Measurements from ENCODE around the gene NOS1AP. TPM values are rescaled to one million over a fixed set of nuclear protein-coding genes. Genes with fewer than 3 reads are reported as not detected.

Gene NOS1AP
- total and polyA plus RNA-seq, 9 of the 15 experiments (the other 6 are each of a cell fraction or from before 2014, with no cell fraction given) = 0.07 to 1.5 (median 0.22) TPM

DNA sequence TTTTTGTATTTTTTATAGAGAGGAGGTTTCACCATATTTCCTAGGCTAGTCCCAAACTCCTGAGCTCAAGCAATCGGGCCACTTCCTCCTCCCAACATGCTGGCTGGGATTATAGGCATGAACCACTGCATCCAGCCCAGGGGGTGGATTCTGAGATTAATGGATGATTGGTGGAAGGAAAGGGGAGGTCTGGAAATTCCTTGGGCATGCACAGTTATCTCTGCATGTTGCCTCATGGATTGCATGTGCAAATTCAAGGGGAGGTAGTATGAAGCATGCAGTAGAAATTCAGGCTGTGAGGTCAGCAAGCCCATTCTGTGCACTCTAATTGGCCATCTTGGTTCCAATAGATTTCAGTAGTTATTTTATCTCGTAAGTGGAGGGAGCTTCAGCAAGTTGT lies 182.7 kb downstream of the NOS1AP start:
- H3K9me3 ChIP-seq (replicated peaks; ENCODE audit: control insufficient read depth, insufficient read depth, low read depth, low read length) = no peaks in the 10 kb centered on the region
- H3K4me3 ChIP-seq = no peak overlapping the region
- H3K4me2 ChIP-seq (ENCODE audit: insufficient read depth, low read length) = no peak overlapping the region
- H3K27me3 ChIP-seq (ENCODE audit: control insufficient read depth in 2 of 2, insufficient read depth in 2 of 2, low read length in 2 of 2) = peaks cover 2 to 3% of the 10 kb centered on the region in 2 experiments; a peak in 2 of 5 replicates
- in situ Hi-C loops (cut with MboI) = no loop called here
- H2AFZ ChIP-seq (ENCODE audit: low read depth, low read length) = no peak overlapping the region
- no peak overlapping the region for H3K27ac ChIP-seq (ENCODE audit: extremely low read depth, low read depth, low read length)
- TF ChIP-seq NCOA6 (IDR thresholded peaks at IDR 0.05) (no peak), ZKSCAN1 (IDR thresholded peaks at IDR 0.05; ENCODE audit: low read depth, low read length) (no peak), PRDM10 (IDR thresholded peaks at IDR 0.05; ENCODE audit: partially characterized antibody) (peak; percentile 54)
- no peaks in the 10 kb centered on the region; the same call in 1 of the 2 replicates for H4K20me1 ChIP-seq (replicated peaks; ENCODE audit: control insufficient read depth, insufficient read depth, low read length)
- no peaks in the 10 kb centered on the region for H3K79me2 ChIP-seq (ENCODE audit: control insufficient read depth, insufficient read depth, low read length)
- intact Hi-C loops (cut with micrococcal nuclease) = no loop called here
- POLR2A ChIA-PET = interaction anchor here (0.6 to 0.7 kb wide), 4 partner anchors 10 to 284 kb away, joined by 3 read pairs; no protein-coding TSS in a partner anchor
- 0% methylated on average over 2 of the region's 2 CpGs for WGBS (ENCODE audit: insufficient coverage, low coverage, missing lambda C conversion rate)
- ATAC-seq (no peak), DNase-seq (ENCODE audit: extremely low read depth in 1 of 4, low spot score in 3 of 4) (no peak), FAIRE-seq (no peak)
- no peak overlapping the region for H3K9ac ChIP-seq (ENCODE audit: insufficient read depth in 1 of 2, low read depth in 2 of 2, low read length in 2 of 2)
- H3K36me3 ChIP-seq (ENCODE audit: control insufficient read depth, insufficient read depth, low read length) = no peaks in the 10 kb centered on the region
- no peaks in the 10 kb centered on the region for H3K4me1 ChIP-seq (replicated peaks in 1 of 2; ENCODE audit: control insufficient read depth in 2 of 2, insufficient read depth in 2 of 2, low read length in 2 of 2)
- H3K9me1 ChIP-seq (ENCODE audit: control insufficient read depth, insufficient read depth, low read length) = no peaks in the 10 kb centered on the region
- no TSS peak for BruUV-seq (replicated peaks)
- CTCF ChIA-PET (ENCODE audit: low intra/inter-chr PET ratio) = no interaction called here
